H1 (cell line): Measurements from ENCODE around the gene CCDC18.

ENCODE experiments used
- NRF1 ChIP-seq: IDR thresholded peaks from 2 replicates; pipeline ENCODE4 v1.6.1; 2011; ENCODE audit warnings: mild to moderate bottlenecking, low read depth, low read length, improper control_type of control experiment
- POLR2A ChIP-seq, 2 experiments: IDR thresholded peaks; 1 replicate in 1 of 2; 2 replicates in 1 of 2; pipeline ENCODE4 v1.6.1; 2011; ENCODE audit warnings: low read depth in 2 of 2, low read length in 2 of 2, mild to moderate bottlenecking in 2 of 2; ENCODE audit errors: control extremely low read depth in 1 of 2

DNA sequence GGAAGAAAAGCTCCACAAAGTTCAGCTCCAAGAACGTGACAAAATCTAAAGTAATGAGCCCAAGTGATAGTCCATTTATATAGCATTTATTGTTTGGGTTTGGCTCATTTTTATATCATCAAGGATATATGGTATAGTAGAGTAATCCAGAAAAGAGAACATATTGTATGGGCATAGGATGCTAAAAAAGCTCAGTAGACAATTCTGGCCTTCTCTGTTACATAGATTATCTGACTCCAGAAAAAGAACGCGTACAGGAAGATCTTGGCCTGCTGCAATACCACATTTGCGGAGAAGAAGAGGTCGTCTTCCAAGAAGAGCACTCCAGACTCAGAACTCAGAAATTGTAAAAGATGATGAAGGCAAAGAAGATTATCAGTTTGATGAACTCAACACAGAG is 44.1 kb upstream of the CCDC18 start:
- TF ChIP-seq POLR2A (IDR thresholded peaks at IDR 0.05; ENCODE audit: control extremely low read depth in 1 of 2, low read depth in 2 of 2, low read length in 2 of 2) = no peak
- no peak for TF ChIP-seq NRF1
